Left ventricle myocardium inferior (tissue), 1 donor: ENCODE measurements around the gene SEZ6L. TPM values are rescaled to one million over a fixed set of nuclear protein-coding genes. Genes with fewer than 3 reads are reported as not detected.

Source experiments
- DNase-seq: peaks from one replicate; pipeline ENCODE4 v3.0.0-alpha.2; 2020
- H3K27ac ChIP-seq: fragments of 200-600 bp; replicated peaks from 2 replicates; pipeline ENCODE4 v1.8.0; 2021
- H3K27me3 ChIP-seq: fragments of 200-600 bp; 2 replicates; pipeline ENCODE4 v1.8.0; 2021; ENCODE audit warnings: low read depth
- H3K36me3 ChIP-seq: fragments of 200-600 bp; 2 replicates; pipeline ENCODE4 v1.8.0; 2021
- H3K4me1 ChIP-seq: fragments of 200-600 bp; 2 replicates; pipeline ENCODE4 v1.8.0; 2021
- H3K4me3 ChIP-seq: fragments of 200-600 bp; 2 replicates; pipeline ENCODE4 v1.8.0; 2021; ENCODE audit warnings: mild to moderate bottlenecking, moderate library complexity
- H3K9me3 ChIP-seq: fragments of 200-600 bp; replicated peaks from 2 replicates; pipeline ENCODE4 v1.8.0; 2021
- CTCF ChIP-seq: fragments of 200-600 bp; IDR thresholded peaks from 2 replicates; pipeline ENCODE4 v1.8.0; 2021; ENCODE audit warnings: antibody characterized with exemption, mild to moderate bottlenecking, borderline replicate concordance
- intact Hi-C: fragments of 100-400 bp; cut with micrococcal nuclease; formaldehyde crosslinking; loops from one replicate; pipeline ENCODE4 v1.11.0; 2022
- total RNA-seq: library from RNA; stranded (reverse); fragmentation: NEBNext Ultra II Directional; extraction: Animal tissue kit (Norgen Biotek cat#: 25700); gene quantifications from one replicate; pipeline ENCODE4 v1.2.1, GENCODE V29; 2021
- donor health status: DM: no; HTN: yes; CAD: no; lungs with severe emphysema.

Gene SEZ6L
- total RNA-seq, 1 donor from 2014 or later: 0.16 TPM

GRCh38 chr22:26143806-26144325, 25.4 kb upstream of the SEZ6L start:
- Histone ChIP-seq H3K4me3 (no peak overlapping the region), H3K27ac (no peak overlapping the region), H3K4me1 (no peaks in the 10 kb centered on the region), H3K36me3 (no peaks in the 10 kb centered on the region), H3K9me3 (no peaks in the 10 kb centered on the region), H3K27me3 (peaks cover 83% of the 10 kb centered on the region)
- intact Hi-C loops: no loop called here
- TF ChIP-seq CTCF: no peak
- DNase-seq: no peak

- Histone ChIP-seq H3K9me3 (no peaks in the 10 kb centered on the region), H3K27ac (no peak overlapping the region), H3K4me1 (no peaks in the 10 kb centered on the region), H3K36me3 (no peaks in the 10 kb centered on the region), H3K4me3 (no peak overlapping the region), H3K27me3 (peaks cover 96% of the 10 kb centered on the region)
- DNase-seq: no peak
- intact Hi-C loops: loop anchor here (10.0 kb wide), 1 partner anchor 55 kb away; no protein-coding TSS in a partner anchor
- TF ChIP-seq CTCF: no peak
Measured at GRCh38 chr22:26159886-26160285, 9.4 kb upstream of the SEZ6L start.

- H3K27ac ChIP-seq: no peak overlapping the region
- no peaks in the 10 kb centered on the region for H3K4me1 ChIP-seq
- TF ChIP-seq CTCF: no peak
- no peaks in the 10 kb centered on the region for H3K9me3 ChIP-seq
- no peaks in the 10 kb centered on the region for H3K36me3 ChIP-seq
- peaks cover 100% of the 10 kb centered on the region for H3K27me3 ChIP-seq
- no peak overlapping the region for H3K4me3 ChIP-seq
- intact Hi-C loops: no loop called here
- no peak for DNase-seq
Measured at GRCh38 chr22:26161746-26162145, 7.5 kb upstream of the SEZ6L start.

GRCh38 chr22:26162926-26163325, 6.3 kb upstream of the SEZ6L start:
- Histone ChIP-seq H3K9me3 (no peaks in the 10 kb centered on the region), H3K36me3 (no peaks in the 10 kb centered on the region), H3K4me3 (no peak overlapping the region), H3K27ac (no peak overlapping the region), H3K27me3 (peaks cover 100% of the 10 kb centered on the region), H3K4me1 (no peaks in the 10 kb centered on the region)
- no peak for TF ChIP-seq CTCF
- no peak for DNase-seq
- intact Hi-C loops: no loop called here

GRCh38 chr22:26164174-26164573, 5.1 kb upstream of the SEZ6L start:
- TF ChIP-seq CTCF: no peak
- intact Hi-C loops: no loop called here
- Histone ChIP-seq H3K9me3 (no peaks in the 10 kb centered on the region), H3K4me3 (no peak overlapping the region), H3K4me1 (peaks cover 7% of the 10 kb centered on the region), H3K27me3 (peaks cover 100% of the 10 kb centered on the region), H3K27ac (no peak overlapping the region), H3K36me3 (no peaks in the 10 kb centered on the region)
- DNase-seq: no peak
